SK-N-SH (cell line): Measurements from ENCODE around the gene MAOB. TPM values are rescaled to one million over a fixed set of nuclear protein-coding genes. Genes with fewer than 3 reads are reported as not detected.

ENCODE experiments used
- CTCF ChIA-PET: fragments of 300-600, 350-600 bp; formaldehyde crosslinking; extraction: SDS; loops from one replicate; lab custom pipeline; 2021; lab: Yijun Ruan, JAX
- POLR2A ChIA-PET: fragments of 350-600 bp; sonication (Branson Sonifier 250); formaldehyde crosslinking; extraction: SDS; loops from one replicate; lab custom pipeline; 2020; ENCODE audit warnings: antibody characterized with exemption, inconsistent platforms; lab: Yijun Ruan, JAX
- DNase-seq: peaks from one replicate; pipeline ENCODE4 v3.0.0; 2012
- H2AFZ ChIP-seq: fragments of 200-600 bp; sonication (generic); 2 replicates; pipeline ENCODE4 v1.8.1; 2016; ENCODE audit warnings: antibody characterized with exemption, mild to moderate bottlenecking, low read depth
- H3F3A ChIP-seq: fragments of 200-600 bp; sonication (generic); replicated peaks from 2 replicates; pipeline ENCODE3; 2016; ENCODE audit warnings: antibody characterized with exemption, mild to moderate bottlenecking; ENCODE audit not compliant: insufficient read depth
- H3K27ac ChIP-seq, 2 experiments: fragments of 200-500 bp in 1 of 2; fragments of 200-600 bp in 1 of 2; sonication (Bioruptor generic) in 1 of 2; sonication (generic), shearing (Covaris generic) in 1 of 2; 2 replicates each; pipeline versions ENCODE4 v1.5.1 to v1.6.1; 2014 to 2016; ENCODE audit warnings: low read depth in 2 of 2, inconsistent platforms in 1 of 2, low read length in 1 of 2, mild to moderate bottlenecking in 1 of 2, mixed read lengths in 1 of 2
- H3K27me3 ChIP-seq: fragments of 200-600 bp; sonication (generic), shearing (Covaris generic); 2 replicates; pipeline ENCODE4 v1.6.1; 2016; ENCODE audit warnings: mixed run types; ENCODE audit not compliant: insufficient read depth
- H3K36me3 ChIP-seq, 2 experiments: fragments of 200-500 bp in 1 of 2; fragments of 200-600 bp in 1 of 2; sonication (Bioruptor generic) in 1 of 2; sonication (generic) in 1 of 2; replicated peaks in 1 of 2; 2 replicates each; pipeline versions ENCODE3 to v1.5.1; 2014 to 2016; ENCODE audit warnings: low read length in 1 of 2, mild to moderate bottlenecking in 1 of 2; ENCODE audit not compliant: insufficient read depth in 2 of 2, control insufficient read depth in 1 of 2
- H3K4me1 ChIP-seq, 2 experiments: fragments of 200-500 bp in 1 of 2; fragments of 200-600 bp in 1 of 2; sonication (Bioruptor generic) in 1 of 2; sonication (generic), shearing (Covaris generic) in 1 of 2; 2 replicates each; pipeline versions ENCODE4 v1.5.1 to v1.6.1; 2014 to 2016; ENCODE audit warnings: low read depth in 1 of 2, low read length in 1 of 2, mixed run types in 1 of 2; ENCODE audit not compliant: insufficient read depth in 2 of 2, control insufficient read depth in 1 of 2
- H3K4me2 ChIP-seq: fragments of 200-600 bp; sonication (generic), shearing (Covaris generic); 2 replicates; pipeline ENCODE4 v1.6.1; 2017; ENCODE audit warnings: mixed run types
- H3K4me3 ChIP-seq, 2 experiments: fragments of 200-500 bp in 1 of 2; fragments of 200-600 bp in 1 of 2; sonication (Bioruptor generic) in 1 of 2; sonication (generic), shearing (Covaris generic) in 1 of 2; 2 replicates each; pipeline versions ENCODE4 v1.5.1 to v1.8.1; 2014 to 2016; ENCODE audit warnings: low read depth in 2 of 2, inconsistent platforms in 1 of 2, low read length in 1 of 2, mild to moderate bottlenecking in 1 of 2, mixed read lengths in 1 of 2, moderate library complexity in 1 of 2
- H3K79me2 ChIP-seq: fragments of 200-600 bp; sonication (generic); 2 replicates; pipeline ENCODE4 v1.8.1; 2017; ENCODE audit warnings: mild to moderate bottlenecking; ENCODE audit not compliant: insufficient read depth
- H3K9ac ChIP-seq: fragments of 200-600 bp; sonication (generic); 2 replicates; pipeline ENCODE4 v1.6.1; 2017; ENCODE audit warnings: mixed run types
- H3K9me2 ChIP-seq: fragments of 200-600 bp; sonication (generic); 2 replicates; pipeline ENCODE4 v1.6.1; 2017; ENCODE audit warnings: mixed run types
- H3K9me3 ChIP-seq: fragments of 200-600 bp; sonication (generic); 2 replicates; pipeline ENCODE4 v1.6.1; 2017; ENCODE audit warnings: mixed run types, mild to moderate bottlenecking, moderate library complexity
- H4K20me1 ChIP-seq: fragments of 200-600 bp; sonication (generic); 2 replicates; pipeline ENCODE4 v1.6.1; 2017; ENCODE audit warnings: mild to moderate bottlenecking, mixed run types; ENCODE audit not compliant: insufficient read depth
- EZH2phosphoT487 ChIP-seq: fragments of 200-600 bp; sonication (generic); IDR thresholded peaks from 2 replicates; pipeline ENCODE4 v1.6.1; 2017; ENCODE audit warnings: low read depth, mixed run types, mild to moderate bottlenecking, antibody characterized with exemption, moderate library complexity, borderline replicate concordance
- FOXM1 ChIP-seq: IDR thresholded peaks from 2 replicates; pipeline ENCODE4 v1.4.0; 2012; ENCODE audit warnings: low read depth, mild to moderate bottlenecking
- NFIC ChIP-seq: IDR thresholded peaks from 2 replicates; pipeline ENCODE4 v1.4.0; 2012; ENCODE audit warnings: borderline replicate concordance
- POLR2AphosphoS5 ChIP-seq: IDR thresholded peaks from 2 replicates; pipeline ENCODE4 v1.6.1; 2012; ENCODE audit warnings: low read depth, low read length
- RCOR1 ChIP-seq: fragments of 150-350 bp; IDR thresholded peaks from 2 replicates; pipeline ENCODE4 v1.6.1; 2017; ENCODE audit warnings: antibody characterized with exemption, low read length
- RFX5 ChIP-seq: IDR thresholded peaks from 2 replicates; pipeline ENCODE4 v1.6.1; 2012; ENCODE audit warnings: mild to moderate bottlenecking, improper control_type of control experiment, low read length
- SIN3A ChIP-seq: IDR thresholded peaks from 2 replicates; pipeline ENCODE4 v1.6.1; 2012; ENCODE audit warnings: low read depth, mild to moderate bottlenecking, low read length, moderate library complexity, borderline replicate concordance
- TEAD4 ChIP-seq: IDR thresholded peaks from 2 replicates; pipeline ENCODE4 v1.4.0; 2012; ENCODE audit warnings: mild to moderate bottlenecking, borderline replicate concordance; ENCODE audit not compliant: insufficient read depth
- ZBTB33 ChIP-seq: IDR thresholded peaks from 2 replicates; pipeline ENCODE4 v1.4.0; 2012; ENCODE audit warnings: low read depth, borderline replicate concordance
- WGBS: methylation state at CpG from one replicate; pipeline ENCODE4 v1.1.6; 2017; ENCODE audit warnings: low lambda C conversion rate; 5-methylcytosine and 5-hydroxymethylcytosine counted together
- polyA plus RNA-seq, 3 experiments: library from polyadenylated mRNA; depleted of rRNA; stranded (reverse); fragments of >200 nt; gene quantifications; 2 replicates each; pipeline ENCODE4 v1.2.3, GENCODE V29; 2012
- TF ChIP-seq, protein P1 (sequence below): IDR thresholded peaks from 2 replicates; pipeline ENCODE4 v1.6.1; 2012; ENCODE audit warnings: mild to moderate bottlenecking, low read depth, low read length, moderate library complexity
- TF ChIP-seq, protein P2 (sequence below): IDR thresholded peaks from 2 replicates; pipeline ENCODE4 v1.4.0; 2012; ENCODE audit warnings: low read depth
- TF ChIP-seq, protein P3 (sequence below): IDR thresholded peaks from 2 replicates; pipeline ENCODE4 v1.4.0; 2012; ENCODE audit warnings: low read depth, borderline replicate concordance

The MAOB gene
- polyA plus RNA-seq, 1 of the 3 experiments (the other 2 are of a cell fraction), result 0.92 TPM

DNA sequence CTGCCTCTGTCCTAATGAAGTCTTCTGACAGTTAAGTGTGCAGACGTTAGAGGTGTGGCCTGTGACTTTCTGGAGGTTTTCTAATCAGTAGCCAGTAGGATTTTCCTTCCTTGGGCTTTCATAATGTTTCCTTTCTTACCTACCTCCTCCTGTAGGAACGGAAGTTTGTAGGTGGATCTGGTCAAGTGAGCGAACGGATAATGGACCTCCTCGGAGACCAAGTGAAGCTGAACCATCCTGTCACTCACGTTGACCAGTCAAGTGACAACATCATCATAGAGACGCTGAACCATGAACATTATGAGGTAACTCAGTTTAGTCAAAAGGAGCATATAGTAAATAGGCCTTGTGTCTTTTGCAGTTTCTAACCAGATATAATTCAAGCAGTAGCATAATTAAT lies 151.2 kb downstream of the MAOB start:
- H3K4me3 ChIP-seq, result no peak overlapping the region
- WGBS, result 44% methylated on average over 7 of the region's 7 CpGs
- H3K27me3 ChIP-seq, result no peaks in the 10 kb centered on the region; the same call in 1 of the 2 replicates
- no peak overlapping the region for H2AFZ ChIP-seq
- no peaks in the 10 kb centered on the region for H4K20me1 ChIP-seq
- ChIA-PET POLR2A (no interaction called here), CTCF (no interaction called here)
- H3K79me2 ChIP-seq, result no peaks in the 10 kb centered on the region
- no peak overlapping the region for H3K9ac ChIP-seq
- no peak for DNase-seq
- H3K36me3 ChIP-seq, result no peaks in the 10 kb centered on the region
- no peaks in the 10 kb centered on the region for H3K4me1 ChIP-seq
- no peak overlapping the region for H3K27ac ChIP-seq
- no peaks in the 10 kb centered on the region for H3F3A ChIP-seq
- no peak for TF ChIP-seq FOXM1
- no peak for TF ChIP-seq RCOR1
- TF ChIP-seq, protein P1, sequence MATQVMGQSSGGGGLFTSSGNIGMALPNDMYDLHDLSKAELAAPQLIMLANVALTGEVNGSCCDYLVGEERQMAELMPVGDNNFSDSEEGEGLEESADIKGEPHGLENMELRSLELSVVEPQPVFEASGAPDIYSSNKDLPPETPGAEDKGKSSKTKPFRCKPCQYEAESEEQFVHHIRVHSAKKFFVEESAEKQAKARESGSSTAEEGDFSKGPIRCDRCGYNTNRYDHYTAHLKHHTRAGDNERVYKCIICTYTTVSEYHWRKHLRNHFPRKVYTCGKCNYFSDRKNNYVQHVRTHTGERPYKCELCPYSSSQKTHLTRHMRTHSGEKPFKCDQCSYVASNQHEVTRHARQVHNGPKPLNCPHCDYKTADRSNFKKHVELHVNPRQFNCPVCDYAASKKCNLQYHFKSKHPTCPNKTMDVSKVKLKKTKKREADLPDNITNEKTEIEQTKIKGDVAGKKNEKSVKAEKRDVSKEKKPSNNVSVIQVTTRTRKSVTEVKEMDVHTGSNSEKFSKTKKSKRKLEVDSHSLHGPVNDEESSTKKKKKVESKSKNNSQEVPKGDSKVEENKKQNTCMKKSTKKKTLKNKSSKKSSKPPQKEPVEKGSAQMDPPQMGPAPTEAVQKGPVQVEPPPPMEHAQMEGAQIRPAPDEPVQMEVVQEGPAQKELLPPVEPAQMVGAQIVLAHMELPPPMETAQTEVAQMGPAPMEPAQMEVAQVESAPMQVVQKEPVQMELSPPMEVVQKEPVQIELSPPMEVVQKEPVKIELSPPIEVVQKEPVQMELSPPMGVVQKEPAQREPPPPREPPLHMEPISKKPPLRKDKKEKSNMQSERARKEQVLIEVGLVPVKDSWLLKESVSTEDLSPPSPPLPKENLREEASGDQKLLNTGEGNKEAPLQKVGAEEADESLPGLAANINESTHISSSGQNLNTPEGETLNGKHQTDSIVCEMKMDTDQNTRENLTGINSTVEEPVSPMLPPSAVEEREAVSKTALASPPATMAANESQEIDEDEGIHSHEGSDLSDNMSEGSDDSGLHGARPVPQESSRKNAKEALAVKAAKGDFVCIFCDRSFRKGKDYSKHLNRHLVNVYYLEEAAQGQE, result no peak
- TF ChIP-seq POLR2AphosphoS5, result no peak
- no peak for TF ChIP-seq TEAD4
- TF ChIP-seq, protein P2, sequence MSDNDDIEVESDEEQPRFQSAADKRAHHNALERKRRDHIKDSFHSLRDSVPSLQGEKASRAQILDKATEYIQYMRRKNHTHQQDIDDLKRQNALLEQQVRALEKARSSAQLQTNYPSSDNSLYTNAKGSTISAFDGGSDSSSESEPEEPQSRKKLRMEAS, result no peak
- no peak for TF ChIP-seq SIN3A
- TF ChIP-seq RFX5, result no peak
- TF ChIP-seq EZH2phosphoT487, result no peak
- TF ChIP-seq, protein P3, sequence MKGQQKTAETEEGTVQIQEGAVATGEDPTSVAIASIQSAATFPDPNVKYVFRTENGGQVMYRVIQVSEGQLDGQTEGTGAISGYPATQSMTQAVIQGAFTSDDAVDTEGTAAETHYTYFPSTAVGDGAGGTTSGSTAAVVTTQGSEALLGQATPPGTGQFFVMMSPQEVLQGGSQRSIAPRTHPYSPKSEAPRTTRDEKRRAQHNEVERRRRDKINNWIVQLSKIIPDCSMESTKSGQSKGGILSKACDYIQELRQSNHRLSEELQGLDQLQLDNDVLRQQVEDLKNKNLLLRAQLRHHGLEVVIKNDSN, result no peak
- TF ChIP-seq ZBTB33, result no peak
- TF ChIP-seq, all 33 proteins: peak for 0
- Histone ChIP-seq H3K9me3 (no peaks in the 10 kb centered on the region), H3K9me2 (no peaks in the 10 kb centered on the region), H3K4me2 (no peak overlapping the region)

DNA sequence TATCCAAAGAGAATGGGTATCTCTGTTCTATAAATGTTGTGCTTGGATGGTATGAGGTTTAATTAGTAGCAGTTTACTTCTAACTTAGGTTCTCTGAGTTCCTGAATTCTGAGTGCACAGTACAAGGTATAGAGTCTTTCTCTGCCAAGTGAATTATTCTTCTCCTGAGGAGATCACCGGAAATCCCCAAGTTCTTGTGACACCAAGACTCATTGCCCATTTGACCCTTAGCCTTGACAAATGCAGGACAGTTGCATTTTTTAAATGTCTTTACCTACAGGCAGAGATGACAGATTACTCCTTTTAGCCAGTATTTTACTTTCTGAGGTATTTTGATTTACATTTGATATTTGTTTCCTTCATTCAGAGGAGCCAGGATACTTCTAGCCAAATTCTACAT lies 153.3 kb downstream of the MAOB start:
- Histone ChIP-seq H3K27ac (no peak overlapping the region), H2AFZ (no peak overlapping the region), H3K9me3 (no peaks in the 10 kb centered on the region), H4K20me1 (no peaks in the 10 kb centered on the region), H3K9ac (no peak overlapping the region), H3K4me2 (no peak overlapping the region), H3F3A (no peaks in the 10 kb centered on the region), H3K4me3 (no peak overlapping the region), H3K9me2 (no peaks in the 10 kb centered on the region), H3K27me3 (no peaks in the 10 kb centered on the region; the same call in 1 of the 2 replicates), H3K4me1 (no peaks in the 10 kb centered on the region), H3K79me2 (no peaks in the 10 kb centered on the region), H3K36me3 (no peaks in the 10 kb centered on the region)
- no peak for TF ChIP-seq NFIC
- ChIA-PET POLR2A (no interaction called here), CTCF (no interaction called here)
- WGBS, result 53% methylated on average over 1 of the region's 1 CpG
- no peak for DNase-seq
